ENCODE data around the gene IL25. TPM values are rescaled to one million over a fixed set of nuclear protein-coding genes. Genes with fewer than 3 reads are reported as not detected.

Gene IL25
- total and polyA plus RNA-seq, 7 donors = 0.01 TPM; not detected in 6

DNA sequence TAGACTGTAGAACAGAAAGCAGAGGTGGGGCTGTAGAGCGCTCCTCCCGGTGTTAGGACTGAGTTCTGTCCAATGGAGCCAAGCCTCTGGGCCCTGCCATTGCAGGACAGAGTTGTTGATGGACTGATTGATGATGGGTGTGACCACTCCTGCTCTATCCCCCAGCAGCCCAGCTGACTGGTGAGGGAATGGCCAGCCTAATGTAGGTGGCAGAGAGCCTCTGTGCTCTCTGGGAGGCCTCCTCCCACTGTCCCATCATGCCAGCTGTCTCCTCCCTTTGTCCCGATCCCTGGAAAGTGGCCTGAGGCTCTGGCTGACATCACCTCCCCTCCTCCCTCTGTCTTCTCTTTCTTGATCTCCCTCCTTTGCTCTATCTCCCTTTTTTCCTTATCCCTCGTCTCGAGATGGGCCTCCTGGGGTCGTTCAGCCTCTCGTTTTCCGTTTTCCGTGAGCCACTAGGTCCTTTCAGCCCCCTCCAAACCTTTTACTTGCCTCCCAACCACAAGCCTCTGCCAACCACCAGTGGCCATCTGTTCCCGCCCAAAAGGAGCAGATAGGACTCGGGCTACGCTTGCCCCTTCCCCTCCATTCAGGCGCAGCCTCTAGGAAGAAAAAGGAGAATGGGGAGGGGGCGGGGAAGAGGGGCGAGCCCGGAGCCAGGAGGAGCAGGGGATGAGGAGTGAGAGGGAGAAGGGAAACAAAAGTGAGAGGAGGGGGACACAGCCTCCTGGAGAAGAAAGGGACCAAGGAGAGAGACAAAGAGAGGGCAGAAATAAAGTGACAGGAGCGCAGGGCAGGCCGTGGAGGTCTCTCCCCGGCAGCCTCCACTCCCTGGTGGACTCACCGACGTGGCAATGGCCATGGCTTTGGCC is 8.2 kb upstream of the IL25 start:
- Histone ChIP-seq H3K27me3 (ENCODE audit: insufficient read depth in 3 of 3, low read length in 2 of 3) (peaks cover 0 to 33% (median 7%) of the 10 kb centered on the region in 3 donors), H3K9me3 (no peaks in the 10 kb centered on the region), H3K27ac (peak overlapping the region; percentile 61), H3K4me1 (no peaks in the 10 kb centered on the region), H3K4me3 (peak overlapping the region; percentile 65), H3K36me3 (ENCODE audit: insufficient read depth in 1 of 2, low read depth in 1 of 2) (no peaks in the 10 kb centered on the region)
- peak in 3 of 4 donors; percentile 20 to 46 (median 27) for ATAC-seq
- 24 to 27% (median 25%) methylated on average over 17 to 21 of the region's 21 CpGs for WGBS, 3 donors
- DNase-seq = peak in 1 of 2 donors; percentile 43
- intact Hi-C loops (cut with DNase I) = no loop called here
- no peak for TF ChIP-seq CTCF (IDR thresholded peaks at IDR 0.05)

DNA sequence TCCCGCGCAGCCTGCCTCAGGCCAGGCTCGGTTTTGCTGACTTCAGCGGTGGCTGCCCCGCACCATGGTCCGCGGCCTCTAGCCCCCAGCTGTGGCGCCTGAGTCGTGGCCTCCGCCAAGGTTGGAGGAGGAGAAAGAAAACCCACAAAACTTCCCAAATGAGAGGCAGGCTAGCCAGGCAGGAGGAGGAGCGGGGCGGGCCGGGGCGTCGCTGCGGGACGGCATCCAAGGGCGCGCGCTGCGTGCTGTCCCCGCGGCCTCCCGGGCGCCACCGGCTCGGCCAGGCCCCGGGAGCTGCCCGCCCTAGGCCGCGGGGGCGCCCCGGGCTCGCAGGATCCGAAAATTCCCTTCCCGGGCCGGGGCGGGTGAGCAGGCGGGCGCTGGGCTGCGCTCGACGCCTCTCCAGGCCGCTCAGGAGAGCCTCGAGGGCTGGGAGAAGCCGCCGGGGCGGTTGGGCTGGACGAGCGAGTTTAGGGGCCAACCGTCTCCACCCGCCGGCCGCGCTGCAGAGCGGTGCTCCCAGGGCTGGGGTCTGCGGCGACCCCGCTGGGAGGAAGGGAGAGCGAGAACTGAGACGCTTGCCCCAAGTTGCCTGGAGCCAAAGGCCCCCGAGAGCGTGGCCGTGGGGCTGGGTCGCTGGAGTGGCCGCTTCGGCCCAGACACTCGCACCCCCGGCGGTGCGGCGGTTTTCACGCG is 7.4 kb upstream of the IL25 start, which contains the start of gene EFS:
EFS (minus strand) TSS at position 137 of the 696 bp plus-strand sequence. CDS start 147 bp downstream, outside the sequence.
- no peaks in the 10 kb centered on the region for H3K9me3 ChIP-seq
- ATAC-seq (peak; percentile 31 to 64 (median 44)), DNase-seq (peak in 1 of 2 donors; percentile 58)
- WGBS, 3 donors = 3 to 10% (median 6%) methylated on average over 43 to 74 of the region's 74 CpGs
- H3K4me3 ChIP-seq = peak within 1 kb of the TSS; percentile 65
- H3K4me1 ChIP-seq = no peaks in the 10 kb centered on the region
- peak within 1 kb of the TSS; percentile 61 for H3K27ac ChIP-seq
- TF ChIP-seq CTCF (IDR thresholded peaks at IDR 0.05) = no peak
- intact Hi-C loops (cut with DNase I) = no loop called here
- H3K36me3 ChIP-seq (ENCODE audit: insufficient read depth in 1 of 2, low read depth in 1 of 2) = no peaks in the 10 kb centered on the region
- H3K27me3 ChIP-seq (ENCODE audit: insufficient read depth in 3 of 3, low read length in 2 of 3) = peaks cover 0 to 33% (median 7%) of the 10 kb centered on the region in 3 donors

- no peaks in the 10 kb centered on the region for H3K9me3 ChIP-seq
- H3K27me3 ChIP-seq (ENCODE audit: insufficient read depth in 3 of 3, low read length in 2 of 3) = peaks cover 0 to 33% (median 10%) of the 10 kb centered on the region in 3 donors
- ATAC-seq (peak; percentile 34 to 58 (median 52)), DNase-seq (no peak)
- no peaks in the 10 kb centered on the region for H3K36me3 ChIP-seq (ENCODE audit: insufficient read depth in 1 of 2, low read depth in 1 of 2)
- H3K4me1 ChIP-seq = no peaks in the 10 kb centered on the region
- H3K27ac ChIP-seq = peak overlapping the region; percentile 61
- TF ChIP-seq CTCF (IDR thresholded peaks at IDR 0.05) = no peak
- WGBS, 3 donors = 5 to 10% (median 5%) methylated on average over 28 to 48 of the region's 51 CpGs
- intact Hi-C loops (cut with DNase I) = no loop called here
- H3K4me3 ChIP-seq = peak overlapping the region; percentile 65
Observed at GRCh38 chr14:23365732-23366425, 6.7 kb upstream of the IL25 start.

DNA sequence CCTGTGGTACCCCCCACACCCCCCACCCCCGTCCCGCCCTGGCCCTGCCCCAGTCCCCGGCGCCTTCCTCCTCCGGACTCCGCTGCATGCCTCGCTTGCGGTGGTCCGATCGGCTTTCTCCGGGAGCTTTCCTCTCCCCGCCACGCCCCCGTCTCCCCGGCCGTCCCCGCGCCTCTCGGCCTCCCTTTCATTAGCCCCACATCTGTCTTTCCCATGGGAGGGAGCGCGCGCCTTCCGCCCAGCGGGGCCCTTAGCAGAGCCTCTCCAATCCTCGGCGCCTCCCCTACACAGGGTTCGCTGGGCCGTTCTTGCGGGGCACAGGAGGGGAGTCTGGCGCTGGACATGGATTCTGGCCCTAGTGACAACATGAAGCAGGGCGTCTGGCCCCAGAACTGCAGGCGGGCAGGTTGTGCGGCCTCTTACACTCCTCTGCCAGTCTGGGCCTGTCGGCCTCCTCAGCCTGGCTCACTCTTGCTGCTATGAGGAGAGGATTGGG is 6.1 kb upstream of the IL25 start:
- H3K36me3 ChIP-seq (ENCODE audit: insufficient read depth in 1 of 2, low read depth in 1 of 2) = no peaks in the 10 kb centered on the region
- TF ChIP-seq CTCF (IDR thresholded peaks at IDR 0.05) = no peak
- no peaks in the 10 kb centered on the region for H3K9me3 ChIP-seq
- intact Hi-C loops (cut with DNase I) = no loop called here
- DNase-seq = peak; percentile 72 to 83
- H3K27ac ChIP-seq = peak overlapping the region; percentile 61
- H3K27me3 ChIP-seq (ENCODE audit: insufficient read depth in 3 of 3, low read length in 2 of 3) = peaks cover 0 to 33% (median 10%) of the 10 kb centered on the region in 3 donors
- H3K4me3 ChIP-seq = peak overlapping the region; percentile 65
- WGBS, 3 donors = 23 to 35% (median 29%) methylated on average over 24 to 34 of the region's 34 CpGs
- no peaks in the 10 kb centered on the region for H3K4me1 ChIP-seq
- ATAC-seq = peak; percentile 26 to 57 (median 37)

Measured in psoas muscle (tissue), 8 donors.